Vagina (tissue), 2 donors: ENCODE data around the gene CCDC167. TPM values are rescaled to one million over a fixed set of nuclear protein-coding genes. Genes with fewer than 3 reads are reported as not detected.

Experiments used
- DNase-seq, 2 donors: peaks; one replicate each; pipeline ENCODE4 v3.0.0-alpha.2; 2017; ENCODE audit errors: extremely low spot score in 2 of 2
- H3K27ac ChIP-seq: fragments of 200-600 bp; sonication (generic); one replicate; pipeline ENCODE4 v1.5.1; 2019
- H3K27me3 ChIP-seq: fragments of 200-600 bp; sonication (generic); one replicate; pipeline ENCODE4 v1.5.1; 2019
- H3K36me3 ChIP-seq, 2 donors: fragments of 200-600 bp; sonication (generic); one replicate each; pipeline ENCODE4 v1.5.1; 2017 to 2019
- H3K4me1 ChIP-seq: fragments of 200-600 bp; sonication (generic); one replicate; pipeline ENCODE4 v1.5.1; 2019
- H3K4me3 ChIP-seq, 2 donors: fragments of 200-600 bp; sonication (generic); 1 replicate in 1 of 2; 2 replicates in 1 of 2; pipeline ENCODE4 v1.5.1; 2016 to 2019
- H3K9me3 ChIP-seq: fragments of 200-600 bp; sonication (generic); one replicate; pipeline ENCODE4 v1.5.1; 2019
- POLR2A ChIP-seq, 2 donors: fragments of 450-650 bp; IDR thresholded peaks; one replicate each; pipeline ENCODE4 v1.6.1; 2017; ENCODE audit warnings: antibody characterized with exemption in 2 of 2, mild to moderate bottlenecking in 2 of 2, moderate library complexity in 2 of 2
- POLR2AphosphoS5 ChIP-seq, 2 donors: sonication (generic); formaldehyde crosslinking; IDR thresholded peaks; one replicate each; pipeline ENCODE4 v1.9.0; 2017; ENCODE audit warnings: antibody characterized with exemption in 2 of 2, mild to moderate bottlenecking in 2 of 2, low read depth in 1 of 2; ENCODE audit not compliant: insufficient read depth in 1 of 2
- intact Hi-C: fragments of 100-400 bp; cut with DNase I; formaldehyde crosslinking; loops from one replicate; pipeline ENCODE4 v1.15.1; 2023
- total RNA-seq: library from RNA; depleted of rRNA; stranded (reverse); fragments of >200 nt; gene quantifications from one replicate; pipeline ENCODE4 v1.2.3, GENCODE V29; 2016
- TF ChIP-seq, protein P1 (sequence below), 3 experiments: fragments of 450-650 bp in 2 of 3; fragments of 200-600 bp in 1 of 3; sonication (generic) in 1 of 3; IDR thresholded peaks; one replicate each; pipeline ENCODE4 v1.5.1; 2017 to 2019; ENCODE audit warnings: antibody characterized with exemption in 3 of 3, mild to moderate bottlenecking in 2 of 3, moderate library complexity in 2 of 3

Gene CCDC167
- total RNA-seq, 1 donor from 2014 or later, result 34.6 TPM

DNA sequence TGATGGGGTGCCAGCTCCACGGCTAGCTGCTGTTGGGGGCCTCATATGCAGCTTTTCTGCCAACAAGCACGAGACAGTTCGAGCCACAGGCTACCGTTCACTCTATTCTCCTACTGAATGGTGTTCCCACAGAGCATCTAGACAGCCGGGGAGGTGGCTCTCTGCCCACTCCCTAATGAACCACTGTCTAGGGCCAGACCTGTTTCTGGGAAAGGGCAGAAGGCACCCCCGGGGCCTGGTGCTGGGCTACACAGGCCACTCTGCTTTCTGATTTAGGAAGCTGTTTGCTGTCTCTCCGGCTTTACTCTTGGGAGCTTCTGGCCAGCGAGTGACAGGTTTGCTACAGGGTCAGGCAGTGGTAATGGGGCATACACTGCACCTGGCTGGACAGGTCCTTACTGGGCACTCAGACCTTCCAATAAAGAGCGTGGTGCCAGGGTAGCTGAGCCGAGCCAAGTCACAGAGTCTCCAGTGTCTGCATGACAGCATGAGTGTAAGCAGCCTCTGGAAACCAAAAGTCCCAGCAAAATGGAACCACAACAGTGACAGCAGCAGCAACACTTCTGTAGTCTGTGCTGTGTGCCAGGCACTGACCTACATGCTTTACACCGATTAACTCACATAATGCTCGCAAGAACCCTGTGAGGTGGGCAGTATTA, 8.4 kb downstream of the CCDC167 start:
- DNase-seq, result no peak
- Histone ChIP-seq H3K36me3 (no peaks in the 10 kb centered on the region), H3K27me3 (no peaks in the 10 kb centered on the region), H3K9me3 (no peaks in the 10 kb centered on the region), H3K27ac (no peak overlapping the region), H3K4me3 (no peak overlapping the region), H3K4me1 (peaks cover 8% of the 10 kb centered on the region)
- intact Hi-C loops, result no loop called here
- TF ChIP-seq, protein P1, sequence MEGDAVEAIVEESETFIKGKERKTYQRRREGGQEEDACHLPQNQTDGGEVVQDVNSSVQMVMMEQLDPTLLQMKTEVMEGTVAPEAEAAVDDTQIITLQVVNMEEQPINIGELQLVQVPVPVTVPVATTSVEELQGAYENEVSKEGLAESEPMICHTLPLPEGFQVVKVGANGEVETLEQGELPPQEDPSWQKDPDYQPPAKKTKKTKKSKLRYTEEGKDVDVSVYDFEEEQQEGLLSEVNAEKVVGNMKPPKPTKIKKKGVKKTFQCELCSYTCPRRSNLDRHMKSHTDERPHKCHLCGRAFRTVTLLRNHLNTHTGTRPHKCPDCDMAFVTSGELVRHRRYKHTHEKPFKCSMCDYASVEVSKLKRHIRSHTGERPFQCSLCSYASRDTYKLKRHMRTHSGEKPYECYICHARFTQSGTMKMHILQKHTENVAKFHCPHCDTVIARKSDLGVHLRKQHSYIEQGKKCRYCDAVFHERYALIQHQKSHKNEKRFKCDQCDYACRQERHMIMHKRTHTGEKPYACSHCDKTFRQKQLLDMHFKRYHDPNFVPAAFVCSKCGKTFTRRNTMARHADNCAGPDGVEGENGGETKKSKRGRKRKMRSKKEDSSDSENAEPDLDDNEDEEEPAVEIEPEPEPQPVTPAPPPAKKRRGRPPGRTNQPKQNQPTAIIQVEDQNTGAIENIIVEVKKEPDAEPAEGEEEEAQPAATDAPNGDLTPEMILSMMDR (IDR thresholded peaks at IDR 0.05), result no peak
- TF ChIP-seq POLR2A (IDR thresholded peaks at IDR 0.05), result no peak
- no peak for TF ChIP-seq POLR2AphosphoS5 (IDR thresholded peaks at IDR 0.05; ENCODE audit: insufficient read depth in 1 of 2, low read depth in 1 of 2)

DNA sequence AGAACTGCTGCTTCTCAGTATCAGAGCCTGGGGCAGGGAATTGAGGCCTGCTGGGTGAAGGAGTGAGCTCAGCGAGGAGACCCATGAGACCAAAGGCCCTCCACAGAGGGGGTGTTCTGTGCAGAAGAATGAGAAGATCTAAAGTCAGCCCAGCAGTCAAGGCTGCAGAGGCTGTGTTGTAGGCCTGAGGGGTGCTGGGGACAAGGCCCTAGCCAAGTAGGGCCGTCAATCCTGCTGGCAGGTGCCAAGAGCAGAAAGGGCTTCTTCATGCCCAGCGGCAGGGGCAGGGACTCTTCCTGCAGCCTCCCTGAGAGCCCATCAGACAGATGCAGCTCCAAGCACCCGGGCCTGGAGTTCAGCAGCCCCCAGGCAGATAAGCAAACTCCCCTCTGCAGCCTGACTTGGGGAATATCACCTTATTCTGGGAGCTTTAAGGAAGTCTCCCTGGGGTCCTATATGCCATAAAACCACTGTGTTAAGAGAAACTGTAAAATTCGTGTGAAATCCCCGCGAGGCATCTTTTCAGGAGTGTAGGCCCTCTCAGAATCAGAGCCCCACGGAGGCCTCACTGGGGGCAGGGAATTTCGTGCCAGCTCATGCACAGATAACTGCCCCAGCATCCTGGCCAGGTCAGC, 9.0 kb downstream of the CCDC167 start:
- no peak overlapping the region for H3K4me3 ChIP-seq
- H3K27me3 ChIP-seq, result no peaks in the 10 kb centered on the region
- intact Hi-C loops, result no loop called here
- no peaks in the 10 kb centered on the region for H3K36me3 ChIP-seq
- no peak for DNase-seq
- TF ChIP-seq POLR2A (IDR thresholded peaks at IDR 0.05) (no peak), POLR2AphosphoS5 (IDR thresholded peaks at IDR 0.05; ENCODE audit: insufficient read depth in 1 of 2, low read depth in 1 of 2) (no peak)
- TF ChIP-seq, protein P1 (IDR thresholded peaks at IDR 0.05), result no peak
- H3K9me3 ChIP-seq, result no peaks in the 10 kb centered on the region
- peaks cover 8% of the 10 kb centered on the region for H3K4me1 ChIP-seq
- no peak overlapping the region for H3K27ac ChIP-seq

DNA sequence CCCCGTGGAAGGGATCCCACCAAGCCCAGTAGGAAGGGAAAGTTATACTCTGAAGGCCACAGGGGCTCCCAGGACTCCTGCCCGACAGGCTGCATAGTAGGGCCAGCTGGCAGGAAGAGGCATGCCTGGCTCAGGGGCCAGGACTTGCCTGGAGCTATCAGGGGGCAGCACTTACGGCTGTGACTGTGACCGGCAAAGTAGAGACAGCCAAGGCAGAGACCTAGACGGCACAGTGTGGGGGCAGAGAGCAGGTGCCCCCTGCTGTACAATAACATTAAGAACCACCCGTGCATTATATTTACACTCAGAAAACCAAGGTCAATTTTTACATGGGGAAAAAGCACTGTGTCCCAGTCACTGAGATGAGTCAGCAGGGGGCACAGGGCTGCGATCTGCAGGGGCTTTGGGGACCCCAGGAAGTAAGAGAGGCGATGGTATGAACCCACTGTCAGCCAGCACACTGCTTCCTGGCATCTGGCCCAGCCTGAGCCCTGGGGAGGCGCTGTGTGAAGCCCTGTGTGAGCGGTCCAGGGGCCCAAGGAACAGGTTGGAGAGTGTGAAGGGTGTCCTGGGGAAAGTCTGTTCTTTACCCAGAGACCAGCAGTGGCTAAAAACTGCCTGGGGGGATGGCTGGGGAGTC, 9.9 kb downstream of the CCDC167 start:
- TF ChIP-seq, protein P1 (IDR thresholded peaks at IDR 0.05), result no peak
- TF ChIP-seq POLR2AphosphoS5 (IDR thresholded peaks at IDR 0.05; ENCODE audit: insufficient read depth in 1 of 2, low read depth in 1 of 2) (no peak), POLR2A (IDR thresholded peaks at IDR 0.05) (no peak)
- Histone ChIP-seq H3K4me3 (no peak overlapping the region), H3K27me3 (no peaks in the 10 kb centered on the region), H3K4me1 (peaks cover 8% of the 10 kb centered on the region), H3K27ac (no peak overlapping the region), H3K9me3 (no peaks in the 10 kb centered on the region), H3K36me3 (no peaks in the 10 kb centered on the region)
- DNase-seq, result no peak
- intact Hi-C loops, result no loop called here

DNA sequence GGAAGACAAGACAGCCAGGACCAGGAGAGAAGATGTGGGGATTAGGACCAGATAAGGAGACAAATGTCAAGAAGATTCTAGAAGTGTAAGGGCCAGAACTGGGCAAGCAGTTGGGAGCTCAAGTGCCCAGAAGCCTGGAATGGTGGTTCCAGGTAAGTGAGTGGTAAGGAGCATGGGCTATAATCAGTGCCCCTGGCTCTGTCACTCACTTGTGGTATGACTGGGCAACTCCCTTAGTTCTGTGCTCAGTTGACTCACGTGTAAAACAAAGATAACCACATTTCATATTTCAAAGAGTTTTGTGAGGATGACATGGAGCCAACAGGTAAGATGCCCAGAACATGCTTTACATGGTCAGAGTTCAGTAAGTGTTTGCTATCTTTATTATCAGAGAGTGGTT, 11.2 kb downstream of the CCDC167 start:
- no peaks in the 10 kb centered on the region for H3K9me3 ChIP-seq
- no peak overlapping the region for H3K27ac ChIP-seq
- TF ChIP-seq, protein P1 (IDR thresholded peaks at IDR 0.05), result no peak
- no peak for TF ChIP-seq POLR2A (IDR thresholded peaks at IDR 0.05)
- TF ChIP-seq POLR2AphosphoS5 (IDR thresholded peaks at IDR 0.05; ENCODE audit: insufficient read depth in 1 of 2, low read depth in 1 of 2), result no peak
- peaks cover 8% of the 10 kb centered on the region for H3K4me1 ChIP-seq
- intact Hi-C loops, result no loop called here
- no peaks in the 10 kb centered on the region for H3K27me3 ChIP-seq
- no peaks in the 10 kb centered on the region for H3K36me3 ChIP-seq
- DNase-seq, result no peak
- H3K4me3 ChIP-seq, result no peak overlapping the region
